Liver (tissue), 3 donors: ENCODE results near the gene AMMECR1.

Source experiments
- ATF3 ChIP-seq: IDR thresholded peaks from 2 replicates; pipeline ENCODE4 v1.6.1; 2016; ENCODE audit warnings: antibody characterized with exemption
- CTCF ChIP-seq: fragments of 150-350 bp; IDR thresholded peaks from 2 replicates; pipeline ENCODE4 v1.5.1; 2017; ENCODE audit warnings: improper control_type of control experiment, low read depth, low read length; ENCODE audit not compliant: missing input control
- EGR1 ChIP-seq, 2 donors: IDR thresholded peaks; 2 replicates each; pipeline ENCODE4 v1.6.1; 2016 to 2018; ENCODE audit warnings: antibody characterized with exemption in 2 of 2, low read depth in 2 of 2
- GABPA ChIP-seq, 2 donors: IDR thresholded peaks in 1 of 2; conservative IDR thresholded peaks in 1 of 2; 2 replicates each; pipeline ENCODE4 v1.6.1; 2016; ENCODE audit warnings: antibody characterized with exemption in 2 of 2, mild to moderate bottlenecking in 1 of 2, moderate library complexity in 1 of 2
- JUND ChIP-seq, 2 donors: IDR thresholded peaks; 2 replicates each; pipeline ENCODE4 v1.6.1; 2016; ENCODE audit warnings: antibody characterized with exemption in 2 of 2
- MAX ChIP-seq: IDR thresholded peaks from 2 replicates; pipeline ENCODE4 v1.6.1; 2016; ENCODE audit warnings: antibody characterized with exemption
- NR2F2 ChIP-seq: IDR thresholded peaks from 2 replicates; pipeline ENCODE4 v1.6.1; 2016; ENCODE audit warnings: antibody characterized with exemption
- REST ChIP-seq: IDR thresholded peaks from 2 replicates; pipeline ENCODE4 v1.6.1; 2016; ENCODE audit warnings: antibody characterized with exemption, mild to moderate bottlenecking
- SP1 ChIP-seq: IDR thresholded peaks from 2 replicates; pipeline ENCODE4 v1.6.1; 2018; ENCODE audit warnings: antibody characterized with exemption, mild to moderate bottlenecking
- TAF1 ChIP-seq: conservative IDR thresholded peaks from 2 replicates; pipeline ENCODE4 v1.6.1; 2016; ENCODE audit warnings: antibody characterized with exemption, mild to moderate bottlenecking
- ZBTB33 ChIP-seq: IDR thresholded peaks from 2 replicates; pipeline ENCODE4 v1.6.1; 2016; ENCODE audit warnings: antibody characterized with exemption
- donor health status: healthy.
- donor health status: healthy.

- TF ChIP-seq CTCF (no peak), ZBTB33 (no peak), GABPA (IDR thresholded peaks at IDR 0.05 in 1 of 2, conservative IDR thresholded peaks at IDR 0.05 in 1 of 2) (no peak), TAF1 (no peak), SP1 (no peak), REST (no peak), MAX (no peak), ATF3 (no peak), NR2F2 (no peak), EGR1 (IDR thresholded peaks at IDR 0.05; ENCODE audit: low read depth in 2 of 2) (no peak), JUND (IDR thresholded peaks at IDR 0.05) (no peak)
Observed at GRCh38 chrX:110286106-110286505, 31.8 kb downstream of the AMMECR1 start.
